GM12878 (cell line): ENCODE data around the gene DNAJB6. TPM values are rescaled to one million over a fixed set of nuclear protein-coding genes. Genes with fewer than 3 reads are reported as not detected.

Source experiments
- ATAC-seq: fragments of 200-7000 bp; cut with Tn5 transposase; 3 replicates; pipeline ENCODE4 v1.9.1; 2020; ENCODE audit warnings: mild to moderate bottlenecking, moderate library complexity
- BruUV-seq: library from RNA; stranded (reverse); fragments of 400-500 nt; replicated peaks from 2 replicates; lab custom pipeline; 2021; lab: Mats Ljungman, UMichigan
- CTCF ChIA-PET: fragments of 300-600 bp; sonication (Branson Sonifier 250); formaldehyde crosslinking; extraction: SDS; loops from one replicate; lab custom pipeline; 2021; ENCODE audit warnings: inconsistent platforms; lab: Yijun Ruan, JAX
- POLR2A ChIA-PET: fragments of 350-600 bp; formaldehyde crosslinking; extraction: SDS; loops from one replicate; lab custom pipeline; 2021; ENCODE audit warnings: inconsistent platforms; lab: Charles Lee
- RAD21 ChIA-PET: fragments of 300-600 bp; sonication (Branson Sonifier 250); formaldehyde crosslinking; loops from one replicate; lab custom pipeline; 2023; ENCODE audit warnings: antibody characterized with exemption; ENCODE audit not compliant: unreplicated experiment; lab: Charles Lee
- SMC1A ChIA-PET: fragments of 300-600 bp; sonication (Branson Sonifier 250); formaldehyde crosslinking; loops from one replicate; lab custom pipeline; 2023; ENCODE audit not compliant: unreplicated experiment, uncharacterized antibody; lab: Charles Lee
- DNase-seq: peaks from one replicate; pipeline ENCODE4 v3.0.0-alpha.2; 2011; ENCODE audit warnings: low read depth, low spot score
- FAIRE-seq: peaks from 3 replicates; lab custom pipeline; 2011; peaks lifted over from hg19 to GRCh38; lab: Jason Lieb, UNC
- H2AFZ ChIP-seq: 2 replicates; pipeline ENCODE4 v1.6.0; 2011; ENCODE audit warnings: low read depth, low read length, control low read depth; ENCODE audit not compliant: control insufficient read depth
- H3K27ac ChIP-seq: 2 replicates; pipeline ENCODE4 v1.5.1; 2011; ENCODE audit warnings: control low read depth; ENCODE audit not compliant: control insufficient read depth, insufficient read depth
- H3K27me3 ChIP-seq, 2 experiments: replicated peaks in 1 of 2; 2 replicates each; pipeline versions ENCODE4 v1.6.0 to v1.6.1; 2011; ENCODE audit warnings: low read length in 1 of 2; ENCODE audit not compliant: control insufficient read depth in 2 of 2, insufficient read depth in 2 of 2
- H3K36me3 ChIP-seq, 2 experiments: 2 replicates each; pipeline ENCODE4 v1.5.1; 2011; ENCODE audit warnings: low read length in 1 of 2; ENCODE audit not compliant: control insufficient read depth in 2 of 2, insufficient read depth in 2 of 2
- H3K4me1 ChIP-seq: 2 replicates; pipeline ENCODE4 v1.6.1; 2011; ENCODE audit warnings: mild to moderate bottlenecking, low read length, moderate library complexity, mixed read lengths; ENCODE audit not compliant: control insufficient read depth, insufficient read depth
- H3K4me2 ChIP-seq: 2 replicates; pipeline ENCODE4 v1.6.0; 2011; ENCODE audit warnings: control low read depth; ENCODE audit not compliant: control insufficient read depth, insufficient read depth
- H3K4me3 ChIP-seq: fragments of 200-600 bp; sonication (generic); 2 replicates; pipeline ENCODE4 v1.5.1; 2016
- H3K79me2 ChIP-seq: 2 replicates; pipeline ENCODE4 v1.6.0; 2011; ENCODE audit warnings: low read length; ENCODE audit not compliant: control insufficient read depth, insufficient read depth
- H3K9ac ChIP-seq: 2 replicates; pipeline ENCODE4 v1.8.0; 2011; ENCODE audit warnings: low read length, control low read depth, mixed read lengths; ENCODE audit not compliant: control insufficient read depth, insufficient read depth
- H3K9me3 ChIP-seq: replicated peaks from 3 replicates; pipeline ENCODE4 v1.5.1; 2011; ENCODE audit warnings: mild to moderate bottlenecking, low read length; ENCODE audit not compliant: control insufficient read depth, insufficient read depth
- H4K20me1 ChIP-seq: 2 replicates; pipeline ENCODE4 v1.6.0; 2011; ENCODE audit not compliant: control insufficient read depth, insufficient read depth
- BCL11A ChIP-seq: IDR thresholded peaks from 2 replicates; pipeline ENCODE4 v1.6.1; 2011; ENCODE audit warnings: low read depth, low read length
- CHD4 ChIP-seq: fragments of 200-600 bp; sonication (generic); IDR thresholded peaks from 2 replicates; pipeline ENCODE4 v1.6.1; 2016; ENCODE audit warnings: mild to moderate bottlenecking
- FOXM1 ChIP-seq: IDR thresholded peaks from 2 replicates; pipeline ENCODE4 v1.6.1; 2012; ENCODE audit warnings: low read depth, mild to moderate bottlenecking, inconsistent platforms, low read length, moderate library complexity
- JUNB ChIP-seq: IDR thresholded peaks from 2 replicates; pipeline ENCODE4 v1.6.1; 2016; ENCODE audit warnings: antibody characterized with exemption, mild to moderate bottlenecking
- NRF1 ChIP-seq: conservative IDR thresholded peaks from 2 replicates; pipeline ENCODE4 v1.6.1; 2011; ENCODE audit warnings: mild to moderate bottlenecking, low read depth, low read length, improper control_type of control experiment
- PML ChIP-seq: IDR thresholded peaks from 2 replicates; pipeline ENCODE4 v1.6.1; 2012; ENCODE audit warnings: low read length, inconsistent platforms
- RCOR1 ChIP-seq: conservative IDR thresholded peaks from 2 replicates; pipeline ENCODE4 v1.6.1; 2012; ENCODE audit warnings: low read depth, low read length, improper control_type of control experiment
- WGBS: methylation state at CpG from one replicate; pipeline ENCODE4 v1.1.6; 2016; ENCODE audit warnings: low lambda C conversion rate; ENCODE audit not compliant: insufficient replicate concordance, insufficient coverage; ENCODE audit errors: missing lambda C conversion rate; 5-methylcytosine and 5-hydroxymethylcytosine counted together
- in situ Hi-C: fragments of 300-500 bp; cut with MboI; formaldehyde crosslinking; loops from 9 replicates; pipeline ENCODE4 v1.14.3; 2018; ENCODE audit warnings: mixed read lengths
- intact Hi-C: fragments of 100-400 bp; cut with micrococcal nuclease; formaldehyde crosslinking; loops from one replicate; pipeline ENCODE4 v1.14.2; 2022; ENCODE audit not compliant: unreplicated experiment
- polyA plus RNA-seq, 11 experiments: library from polyadenylated mRNA; depleted of rRNA in 4 of 11; unstranded in 6 of 11; stranded (reverse) in 5 of 11; fragments of >200 nt; fragmentation: Nextera tagmentation in 4 of 11; fragmentation: Illumina TruSeq in 1 of 11; extraction: Ambion mirVana in 4 of 11; extraction: Trizol in 1 of 11; gene quantifications; 1 replicate in 1 of 11; 2 replicates in 10 of 11; pipeline versions ENCODE4 v1.2.1 to v1.2.3, GENCODE V29; 2011 to 2016; ENCODE audit warnings: inconsistent platforms in 2 of 11, missing spikeins in 2 of 11, low read depth in 1 of 11
- total RNA-seq, 4 experiments: library from RNA; depleted of rRNA in 3 of 4; stranded (reverse); fragments of >200 nt in 3 of 4; fragmentation: Illumina TruSeq in 1 of 4; extraction: Trizol in 1 of 4; gene quantifications; 2 replicates each; pipeline versions ENCODE4 v1.2.1 to v1.2.3, GENCODE V29; 2013 to 2021
- TF ChIP-seq, protein P1 (sequence below): fragments of 450-650 bp; IDR thresholded peaks from 2 replicates; pipeline ENCODE4 v1.6.1; 2017; ENCODE audit warnings: mild to moderate bottlenecking, low read depth, inconsistent platforms; ENCODE audit not compliant: poor library complexity, severe bottlenecking
- TF ChIP-seq, protein P2 (sequence below): fragments of 450-650 bp; formaldehyde crosslinking; IDR thresholded peaks from 2 replicates; pipeline ENCODE4 v1.4.0; 2020; ENCODE audit warnings: mild to moderate bottlenecking, moderate library complexity
- TF ChIP-seq, protein P3 (sequence below): fragments of 450-650 bp; IDR thresholded peaks from 2 replicates; pipeline ENCODE4 v1.6.1; 2017; ENCODE audit warnings: borderline replicate concordance

The DNAJB6 gene
- total and polyA plus RNA-seq, 10 of the 15 experiments (the other 5 are each of a cell fraction or from before 2014, with no cell fraction given), result 34.5 to 117 (median 53.1) TPM

DNA sequence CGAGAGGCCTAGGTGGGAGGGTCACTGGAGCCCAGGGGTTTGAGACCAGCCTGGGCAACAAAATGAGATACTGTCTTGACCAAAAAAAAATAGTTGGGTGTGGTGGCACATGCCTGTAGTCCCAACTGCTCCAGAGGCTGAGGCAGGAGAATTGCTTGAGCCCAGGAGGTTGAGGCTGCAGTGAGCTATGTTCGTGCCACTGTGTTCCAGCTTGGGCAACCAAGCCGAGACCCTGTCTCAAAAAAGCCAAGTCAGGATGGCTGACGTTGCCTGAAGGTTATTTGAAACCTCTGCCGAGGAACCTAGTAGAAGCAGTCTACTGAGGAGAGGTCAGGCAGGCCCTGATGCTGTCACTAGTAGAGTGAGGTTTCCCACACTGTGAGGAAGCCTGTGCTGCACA lies 22.8 kb downstream of the DNAJB6 start:
- BruUV-seq, result no TSS peak
- intact Hi-C loops, result loop anchor here (10.0 kb wide), 1 partner anchor 345 kb away; the partner anchor contains the start of gene MNX1
- Histone ChIP-seq H3K4me1 (peaks cover 14% of the 10 kb centered on the region), H3K27ac (no peak overlapping the region), H3K9me3 (no peaks in the 10 kb centered on the region), H3K4me2 (no peak overlapping the region), H3K79me2 (peaks cover 55% of the 10 kb centered on the region), H3K36me3 (peaks cover 26 to 27% of the 10 kb centered on the region in 2 experiments)
- ChIA-PET SMC1A (no interaction called here), RAD21 (no interaction called here), CTCF (no interaction called here)
- 94% methylated on average over 5 of the region's 5 CpGs for WGBS
- no peak for FAIRE-seq
- DNase-seq, result no peak
- TF ChIP-seq CHD4, result no peak
- TF ChIP-seq PML, result no peak
- TF ChIP-seq, protein P1, sequence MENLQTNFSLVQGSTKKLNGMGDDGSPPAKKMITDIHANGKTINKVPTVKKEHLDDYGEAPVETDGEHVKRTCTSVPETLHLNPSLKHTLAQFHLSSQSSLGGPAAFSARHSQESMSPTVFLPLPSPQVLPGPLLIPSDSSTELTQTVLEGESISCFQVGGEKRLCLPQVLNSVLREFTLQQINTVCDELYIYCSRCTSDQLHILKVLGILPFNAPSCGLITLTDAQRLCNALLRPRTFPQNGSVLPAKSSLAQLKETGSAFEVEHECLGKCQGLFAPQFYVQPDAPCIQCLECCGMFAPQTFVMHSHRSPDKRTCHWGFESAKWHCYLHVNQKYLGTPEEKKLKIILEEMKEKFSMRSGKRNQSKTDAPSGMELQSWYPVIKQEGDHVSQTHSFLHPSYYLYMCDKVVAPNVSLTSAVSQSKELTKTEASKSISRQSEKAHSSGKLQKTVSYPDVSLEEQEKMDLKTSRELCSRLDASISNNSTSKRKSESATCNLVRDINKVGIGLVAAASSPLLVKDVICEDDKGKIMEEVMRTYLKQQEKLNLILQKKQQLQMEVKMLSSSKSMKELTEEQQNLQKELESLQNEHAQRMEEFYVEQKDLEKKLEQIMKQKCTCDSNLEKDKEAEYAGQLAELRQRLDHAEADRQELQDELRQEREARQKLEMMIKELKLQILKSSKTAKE, result no peak
- TF ChIP-seq, all 136 proteins: peak for 0
- H4K20me1 ChIP-seq, result no peaks in the 10 kb centered on the region
- POLR2A ChIA-PET, result no interaction called here
- no peak for ATAC-seq
- H2AFZ ChIP-seq, result no peak overlapping the region
- no peaks in the 10 kb centered on the region for H3K27me3 ChIP-seq
- no peak overlapping the region for H3K4me3 ChIP-seq
- in situ Hi-C loops, result no loop called here
- no peak overlapping the region for H3K9ac ChIP-seq

DNA sequence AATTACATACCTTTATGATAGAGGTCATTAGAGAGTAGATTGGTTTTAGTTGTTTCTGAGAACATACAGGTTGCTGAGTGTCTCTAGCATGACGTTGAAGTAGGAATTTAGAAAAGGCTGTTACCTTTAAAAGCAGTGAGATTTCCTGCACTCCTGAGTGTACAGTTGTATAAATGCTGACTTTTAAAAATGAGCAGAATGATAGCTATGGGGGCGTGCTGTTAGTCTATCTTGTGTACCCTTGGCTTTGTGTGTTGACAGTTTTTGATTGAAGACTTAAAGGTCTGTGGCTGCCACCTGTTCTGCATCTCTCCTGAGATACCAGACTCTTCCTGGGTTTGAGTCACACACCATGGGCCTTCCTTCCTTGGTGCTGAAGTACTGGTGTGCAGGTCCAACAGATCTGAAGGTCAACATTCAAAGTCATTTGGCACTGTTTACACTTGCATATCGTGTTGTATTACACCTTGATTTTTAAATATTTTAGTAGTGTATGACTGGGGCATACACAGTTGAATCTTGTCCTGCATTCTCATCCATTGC lies 23.8 kb downstream of the DNAJB6 start:
- no TSS peak for BruUV-seq
- no peak overlapping the region for H3K4me3 ChIP-seq
- no peak overlapping the region for H3K9ac ChIP-seq
- DNase-seq (no peak), ATAC-seq (no peak), FAIRE-seq (no peak)
- H4K20me1 ChIP-seq, result peaks cover 5% of the 10 kb centered on the region; the same call in 1 of the 2 replicates
- peaks cover 49% of the 10 kb centered on the region for H3K79me2 ChIP-seq
- no peaks in the 10 kb centered on the region; the same call in 2 of the 3 replicates for H3K9me3 ChIP-seq
- in situ Hi-C loops, result no loop called here
- H3K36me3 ChIP-seq, result peaks cover 27 to 33% of the 10 kb centered on the region in 2 experiments
- no peaks in the 10 kb centered on the region for H3K27me3 ChIP-seq
- 67% methylated on average over 3 of the region's 3 CpGs for WGBS
- SMC1A ChIA-PET, result no interaction called here
- H2AFZ ChIP-seq, result no peak overlapping the region
- intact Hi-C loops, result no loop called here
- H3K27ac ChIP-seq, result no peak overlapping the region
- CTCF ChIA-PET, result no interaction called here
- POLR2A ChIA-PET, result no interaction called here
- peaks cover 11% of the 10 kb centered on the region for H3K4me1 ChIP-seq
- RAD21 ChIA-PET, result no interaction called here
- no peak overlapping the region for H3K4me2 ChIP-seq
- TF ChIP-seq, protein P2, sequence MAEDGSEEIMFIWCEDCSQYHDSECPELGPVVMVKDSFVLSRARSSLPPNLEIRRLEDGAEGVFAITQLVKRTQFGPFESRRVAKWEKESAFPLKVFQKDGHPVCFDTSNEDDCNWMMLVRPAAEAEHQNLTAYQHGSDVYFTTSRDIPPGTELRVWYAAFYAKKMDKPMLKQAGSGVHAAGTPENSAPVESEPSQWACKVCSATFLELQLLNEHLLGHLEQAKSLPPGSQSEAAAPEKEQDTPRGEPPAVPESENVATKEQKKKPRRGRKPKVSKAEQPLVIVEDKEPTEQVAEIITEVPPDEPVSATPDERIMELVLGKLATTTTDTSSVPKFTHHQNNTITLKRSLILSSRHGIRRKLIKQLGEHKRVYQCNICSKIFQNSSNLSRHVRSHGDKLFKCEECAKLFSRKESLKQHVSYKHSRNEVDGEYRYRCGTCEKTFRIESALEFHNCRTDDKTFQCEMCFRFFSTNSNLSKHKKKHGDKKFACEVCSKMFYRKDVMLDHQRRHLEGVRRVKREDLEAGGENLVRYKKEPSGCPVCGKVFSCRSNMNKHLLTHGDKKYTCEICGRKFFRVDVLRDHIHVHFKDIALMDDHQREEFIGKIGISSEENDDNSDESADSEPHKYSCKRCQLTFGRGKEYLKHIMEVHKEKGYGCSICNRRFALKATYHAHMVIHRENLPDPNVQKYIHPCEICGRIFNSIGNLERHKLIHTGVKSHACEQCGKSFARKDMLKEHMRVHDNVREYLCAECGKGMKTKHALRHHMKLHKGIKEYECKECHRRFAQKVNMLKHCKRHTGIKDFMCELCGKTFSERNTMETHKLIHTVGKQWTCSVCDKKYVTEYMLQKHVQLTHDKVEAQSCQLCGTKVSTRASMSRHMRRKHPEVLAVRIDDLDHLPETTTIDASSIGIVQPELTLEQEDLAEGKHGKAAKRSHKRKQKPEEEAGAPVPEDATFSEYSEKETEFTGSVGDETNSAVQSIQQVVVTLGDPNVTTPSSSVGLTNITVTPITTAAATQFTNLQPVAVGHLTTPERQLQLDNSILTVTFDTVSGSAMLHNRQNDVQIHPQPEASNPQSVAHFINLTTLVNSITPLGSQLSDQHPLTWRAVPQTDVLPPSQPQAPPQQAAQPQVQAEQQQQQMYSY, result no peak
- TF ChIP-seq, protein P3, sequence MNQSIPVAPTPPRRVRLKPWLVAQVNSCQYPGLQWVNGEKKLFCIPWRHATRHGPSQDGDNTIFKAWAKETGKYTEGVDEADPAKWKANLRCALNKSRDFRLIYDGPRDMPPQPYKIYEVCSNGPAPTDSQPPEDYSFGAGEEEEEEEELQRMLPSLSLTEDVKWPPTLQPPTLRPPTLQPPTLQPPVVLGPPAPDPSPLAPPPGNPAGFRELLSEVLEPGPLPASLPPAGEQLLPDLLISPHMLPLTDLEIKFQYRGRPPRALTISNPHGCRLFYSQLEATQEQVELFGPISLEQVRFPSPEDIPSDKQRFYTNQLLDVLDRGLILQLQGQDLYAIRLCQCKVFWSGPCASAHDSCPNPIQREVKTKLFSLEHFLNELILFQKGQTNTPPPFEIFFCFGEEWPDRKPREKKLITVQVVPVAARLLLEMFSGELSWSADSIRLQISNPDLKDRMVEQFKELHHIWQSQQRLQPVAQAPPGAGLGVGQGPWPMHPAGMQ, result no peak
- TF ChIP-seq RCOR1 (no peak), FOXM1 (no peak), BCL11A (no peak), NRF1 (no peak), JUNB (no peak)
